Epithelial cell of esophagus (primary cell): ENCODE data around the gene PITPNM3.

Source experiments
- DNase-seq: peaks from one replicate; pipeline ENCODE4 v3.0.0; 2010; ENCODE audit warnings: low read depth
- H3K4me3 ChIP-seq: 2 replicates; pipeline ENCODE4 v1.5.1; 2011; ENCODE audit warnings: mild to moderate bottlenecking, low read length, control low read depth
- TF ChIP-seq, protein P1 (sequence below): IDR thresholded peaks from 2 replicates; pipeline ENCODE4 v1.5.1; 2011; ENCODE audit warnings: low read depth, mild to moderate bottlenecking, low read length, control low read depth, inconsistent platforms; ENCODE audit not compliant: insufficient read depth; ENCODE audit errors: missing control alignments

Gene PITPNM3

DNA sequence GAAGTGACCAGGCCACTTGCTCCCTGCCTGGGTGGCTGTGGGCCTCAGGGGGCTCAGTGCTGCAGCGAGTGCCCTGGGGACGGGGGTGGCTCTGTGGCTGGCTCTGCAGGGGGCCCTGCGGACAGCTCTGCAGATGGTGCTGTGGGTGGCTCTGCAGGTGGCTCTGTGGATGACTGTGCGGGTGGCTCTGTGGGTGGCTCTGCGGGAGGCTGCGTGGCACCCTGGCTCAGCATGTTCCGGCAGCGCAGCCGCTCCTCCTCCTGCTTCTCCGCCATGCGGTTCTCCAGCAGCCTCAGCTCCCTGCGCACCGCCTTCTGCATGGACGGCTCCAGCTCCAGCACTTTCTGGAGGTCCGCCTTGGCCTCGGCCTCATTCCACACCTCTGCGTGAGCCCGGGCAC, 130.9 kb downstream of the PITPNM3 start:
- TF ChIP-seq, protein P1, sequence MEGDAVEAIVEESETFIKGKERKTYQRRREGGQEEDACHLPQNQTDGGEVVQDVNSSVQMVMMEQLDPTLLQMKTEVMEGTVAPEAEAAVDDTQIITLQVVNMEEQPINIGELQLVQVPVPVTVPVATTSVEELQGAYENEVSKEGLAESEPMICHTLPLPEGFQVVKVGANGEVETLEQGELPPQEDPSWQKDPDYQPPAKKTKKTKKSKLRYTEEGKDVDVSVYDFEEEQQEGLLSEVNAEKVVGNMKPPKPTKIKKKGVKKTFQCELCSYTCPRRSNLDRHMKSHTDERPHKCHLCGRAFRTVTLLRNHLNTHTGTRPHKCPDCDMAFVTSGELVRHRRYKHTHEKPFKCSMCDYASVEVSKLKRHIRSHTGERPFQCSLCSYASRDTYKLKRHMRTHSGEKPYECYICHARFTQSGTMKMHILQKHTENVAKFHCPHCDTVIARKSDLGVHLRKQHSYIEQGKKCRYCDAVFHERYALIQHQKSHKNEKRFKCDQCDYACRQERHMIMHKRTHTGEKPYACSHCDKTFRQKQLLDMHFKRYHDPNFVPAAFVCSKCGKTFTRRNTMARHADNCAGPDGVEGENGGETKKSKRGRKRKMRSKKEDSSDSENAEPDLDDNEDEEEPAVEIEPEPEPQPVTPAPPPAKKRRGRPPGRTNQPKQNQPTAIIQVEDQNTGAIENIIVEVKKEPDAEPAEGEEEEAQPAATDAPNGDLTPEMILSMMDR: no peak
- H3K4me3 ChIP-seq: no peak overlapping the region
- no peak for DNase-seq

DNA sequence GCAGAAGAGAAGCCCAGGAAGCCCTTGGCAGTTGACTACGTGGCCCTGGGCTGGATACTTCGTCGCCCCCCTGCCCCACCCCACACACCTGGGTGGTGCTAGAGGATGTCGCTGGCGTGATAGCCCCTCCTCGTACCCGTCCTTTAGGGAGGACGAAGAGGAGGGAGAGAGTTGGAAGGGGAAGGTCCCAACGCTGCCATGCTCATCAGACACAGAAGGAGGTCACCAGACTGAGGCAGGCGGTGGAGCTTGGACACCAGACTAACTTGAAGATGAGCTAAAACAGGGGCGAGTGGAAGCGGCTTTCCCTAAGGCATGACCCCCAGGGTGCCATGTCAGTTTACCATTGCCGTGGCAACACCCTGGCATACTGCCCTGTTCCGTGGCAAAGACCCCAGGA, 132.4 kb downstream of the PITPNM3 start:
- TF ChIP-seq, protein P1: no peak
- DNase-seq: no peak
- H3K4me3 ChIP-seq: no peak overlapping the region

DNA sequence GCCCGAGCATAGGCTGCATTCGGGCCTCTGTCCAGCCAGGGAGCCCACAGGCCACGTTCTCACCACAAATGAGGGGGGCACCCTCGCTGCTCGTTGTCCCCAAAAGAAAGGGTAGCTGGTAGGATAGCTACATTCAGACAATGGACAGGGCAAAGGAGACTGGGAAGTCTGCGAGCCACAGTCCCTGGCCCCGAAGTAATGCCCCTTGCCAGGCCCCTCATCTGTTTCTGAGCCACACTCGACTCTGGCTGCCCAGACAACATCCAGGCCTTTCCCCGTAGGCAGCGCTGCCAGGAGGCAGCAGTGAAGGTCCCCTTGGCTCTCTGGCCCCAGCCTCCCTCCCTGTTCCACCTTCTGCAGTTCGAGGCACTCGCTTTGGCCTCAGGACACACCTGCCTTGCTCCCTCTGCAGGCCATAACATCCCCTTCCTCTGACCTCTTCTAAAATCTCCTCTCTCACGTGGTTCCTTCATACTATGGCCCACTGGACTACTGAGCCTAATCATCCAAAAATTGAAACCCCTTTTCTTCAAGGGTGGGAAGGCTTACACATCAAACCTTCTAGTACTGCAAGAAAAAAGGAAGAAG, 133.6 kb downstream of the PITPNM3 start:
- TF ChIP-seq, protein P1: no peak
- no peak overlapping the region for H3K4me3 ChIP-seq
- no peak for DNase-seq

DNA sequence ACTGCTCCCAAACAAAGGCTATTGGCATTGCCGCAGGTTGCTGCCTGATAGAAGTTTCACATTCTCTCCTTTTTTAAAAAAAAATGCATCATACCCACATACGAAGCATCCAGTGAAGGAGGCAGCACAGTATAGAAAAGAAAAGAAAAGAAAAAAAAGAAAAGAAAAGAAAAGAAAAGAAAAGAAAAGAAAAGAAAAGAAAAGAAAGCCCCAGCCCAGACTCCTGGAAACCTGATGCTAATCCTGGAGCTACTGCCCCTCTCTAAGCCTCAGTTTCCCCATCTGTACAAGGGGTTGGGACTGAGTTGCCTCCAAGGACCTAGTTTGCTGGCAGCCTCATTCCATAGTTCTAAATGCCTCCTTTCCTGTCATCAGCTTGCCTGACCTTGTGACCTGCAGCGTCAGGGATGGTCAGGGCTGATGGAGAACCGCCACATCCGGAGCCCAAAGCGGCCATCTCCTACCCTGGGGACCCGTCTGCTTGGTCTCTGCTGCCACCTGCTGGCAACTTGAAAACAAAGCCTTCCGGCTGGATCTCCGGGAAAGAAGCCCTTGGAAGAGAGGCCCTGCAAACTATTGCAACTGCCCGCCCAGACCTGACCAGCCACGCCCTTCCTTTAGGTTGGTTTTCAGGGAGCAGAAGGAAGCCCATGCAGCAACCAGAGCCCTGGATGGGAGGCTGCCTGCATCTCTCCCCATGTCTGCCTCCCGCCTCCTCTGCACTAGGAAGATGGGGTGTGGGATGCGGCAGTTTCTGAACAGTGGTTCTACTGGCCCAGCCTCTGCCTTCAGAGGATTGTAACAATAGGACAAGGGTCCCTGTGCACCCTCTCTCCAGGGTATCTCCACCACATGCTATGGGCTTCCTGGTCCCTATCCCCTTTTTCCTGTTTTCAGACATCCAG, 134.4 kb downstream of the PITPNM3 start:
- TF ChIP-seq, protein P1: peak; percentile 89
- H3K4me3 ChIP-seq: no peak overlapping the region
- peak; percentile 76 for DNase-seq

DNA sequence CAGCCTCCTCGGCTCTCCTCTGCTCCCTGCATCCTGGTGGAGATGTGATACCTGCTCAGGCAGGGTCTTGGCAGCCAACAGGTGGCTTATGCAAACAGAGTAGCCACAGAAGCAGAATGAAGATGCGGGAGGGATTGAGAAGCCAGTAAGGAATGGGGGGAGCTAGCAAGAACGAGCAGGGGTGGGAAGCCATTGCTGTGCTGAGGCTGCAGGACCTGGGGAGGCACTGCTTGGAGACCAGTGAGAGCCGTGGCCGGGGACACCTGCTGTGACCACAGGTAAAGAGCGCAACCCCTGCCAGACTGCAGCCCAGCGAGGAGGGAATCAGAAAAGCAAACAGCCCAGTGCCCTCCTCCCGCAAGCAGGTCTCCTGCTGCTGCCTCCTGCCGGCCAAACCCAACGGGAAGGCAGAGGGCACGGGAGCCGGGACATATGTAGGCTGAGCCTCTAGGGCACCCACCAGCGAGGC, 136.1 kb downstream of the PITPNM3 start:
- TF ChIP-seq, protein P1: peak; percentile 47
- peak; percentile 49 for DNase-seq
- H3K4me3 ChIP-seq: no peak overlapping the region

DNA sequence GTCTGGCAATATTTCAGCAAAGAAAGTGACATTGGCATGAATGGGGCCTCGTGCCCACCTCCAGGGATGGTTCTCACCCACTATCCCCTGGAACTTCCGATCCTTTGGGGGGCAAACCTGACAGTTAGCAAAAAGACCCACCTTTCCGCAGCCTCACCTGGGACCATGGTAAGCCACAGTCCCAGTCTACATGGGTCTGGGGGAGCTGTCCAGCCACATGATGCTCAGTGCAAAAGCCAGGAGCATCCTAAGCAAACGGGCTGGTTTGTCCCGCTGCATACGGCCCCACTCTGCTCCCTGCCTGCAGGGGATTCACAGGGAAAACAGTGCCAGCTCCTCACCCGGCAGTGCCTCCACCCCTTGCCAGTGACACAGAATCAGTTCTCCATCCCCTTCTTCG, 140.7 kb downstream of the PITPNM3 start:
- DNase-seq: no peak
- no peak overlapping the region for H3K4me3 ChIP-seq
- TF ChIP-seq, protein P1: no peak

DNA sequence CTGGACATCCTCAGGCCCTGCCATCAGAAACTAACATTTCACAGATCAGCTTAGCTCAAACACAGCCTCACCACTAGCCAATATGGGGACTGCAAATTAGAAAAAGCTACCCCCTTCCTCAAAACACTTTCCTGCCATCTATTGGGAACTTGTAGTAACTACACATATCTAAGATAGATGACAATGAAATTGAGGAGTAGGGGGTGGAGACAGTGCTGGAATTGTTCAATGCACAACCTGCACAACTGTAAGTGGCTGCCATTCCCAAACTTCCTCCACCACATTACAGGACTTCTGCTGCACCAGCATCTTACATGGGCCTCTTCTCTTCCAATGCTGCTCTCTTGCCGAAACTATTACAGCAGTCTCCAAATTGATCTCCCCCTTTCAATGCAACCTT, 143.3 kb downstream of the PITPNM3 start:
- no peak overlapping the region for H3K4me3 ChIP-seq
- TF ChIP-seq, protein P1: peak; percentile 62
- DNase-seq: peak; percentile 54
